Thyroid gland (tissue), 4 donors: ENCODE measurements around the gene ATXN7L3. TPM values are rescaled to one million over a fixed set of nuclear protein-coding genes. Genes with fewer than 3 reads are reported as not detected.

Experiments
- DNase-seq, 2 donors: peaks; one replicate each; pipeline ENCODE4 v3.0.0-alpha.2; 2019
- H3K27ac ChIP-seq, 3 donors: fragments of 200-600 bp; sonication (generic); 1 replicate in 2 of 3; 2 replicates in 1 of 3; pipeline ENCODE4 v1.5.1; 2016 to 2019; ENCODE audit warnings: mild to moderate bottlenecking in 1 of 3, moderate library complexity in 1 of 3
- H3K27me3 ChIP-seq: fragments of 200-600 bp; sonication (generic); one replicate; pipeline ENCODE4 v1.5.1; 2019
- H3K36me3 ChIP-seq, 2 donors: fragments of 200-600 bp; sonication (generic); one replicate each; pipeline ENCODE4 v1.5.1; 2016 to 2019
- H3K4me1 ChIP-seq, 2 donors: fragments of 200-600 bp; sonication (generic); one replicate each; pipeline ENCODE4 v1.5.1; 2017 to 2019
- H3K4me3 ChIP-seq, 3 donors: fragments of 200-600 bp; sonication (generic); replicated peaks in 1 of 3; 1 replicate in 2 of 3; 2 replicates in 1 of 3; pipeline ENCODE4 v1.5.1; 2016; ENCODE audit warnings: mild to moderate bottlenecking in 1 of 3
- H3K9me3 ChIP-seq: fragments of 200-600 bp; sonication (generic); one replicate; pipeline ENCODE4 v1.5.1; 2017
- CTCF ChIP-seq, 6 experiments: fragments of 200-600 bp in 3 of 6; fragments of 450-650 bp in 3 of 6; sonication (generic) in 3 of 6; IDR thresholded peaks; one replicate each; pipeline ENCODE4 v1.5.1; 2016 to 2019; ENCODE audit warnings: antibody characterized with exemption in 6 of 6, mild to moderate bottlenecking in 2 of 6, inconsistent platforms in 1 of 6, moderate library complexity in 1 of 6
- POLR2A ChIP-seq, 2 donors: fragments of 450-650 bp; IDR thresholded peaks; one replicate each; pipeline ENCODE4 v1.6.1; 2017; ENCODE audit warnings: antibody characterized with exemption in 2 of 2, mild to moderate bottlenecking in 2 of 2, moderate library complexity in 1 of 2
- WGBS, 2 donors: methylation state at CpG; one replicate each; pipeline ENCODE4 v1.1.5; 2017; 5-methylcytosine and 5-hydroxymethylcytosine counted together
- intact Hi-C: fragments of 100-400 bp; cut with DNase I; formaldehyde crosslinking; loops from one replicate; pipeline ENCODE4 v1.15.1; 2023
- total RNA-seq, 4 donors: library from RNA; depleted of rRNA; stranded (reverse); fragments of >200 nt; gene quantifications; one replicate each; pipeline ENCODE4 v1.2.3, GENCODE V29; 2016

Gene ATXN7L3
- total RNA-seq, 4 donors from 2014 or later, result 52.4 to 64.5 (median 58.0) TPM

DNA sequence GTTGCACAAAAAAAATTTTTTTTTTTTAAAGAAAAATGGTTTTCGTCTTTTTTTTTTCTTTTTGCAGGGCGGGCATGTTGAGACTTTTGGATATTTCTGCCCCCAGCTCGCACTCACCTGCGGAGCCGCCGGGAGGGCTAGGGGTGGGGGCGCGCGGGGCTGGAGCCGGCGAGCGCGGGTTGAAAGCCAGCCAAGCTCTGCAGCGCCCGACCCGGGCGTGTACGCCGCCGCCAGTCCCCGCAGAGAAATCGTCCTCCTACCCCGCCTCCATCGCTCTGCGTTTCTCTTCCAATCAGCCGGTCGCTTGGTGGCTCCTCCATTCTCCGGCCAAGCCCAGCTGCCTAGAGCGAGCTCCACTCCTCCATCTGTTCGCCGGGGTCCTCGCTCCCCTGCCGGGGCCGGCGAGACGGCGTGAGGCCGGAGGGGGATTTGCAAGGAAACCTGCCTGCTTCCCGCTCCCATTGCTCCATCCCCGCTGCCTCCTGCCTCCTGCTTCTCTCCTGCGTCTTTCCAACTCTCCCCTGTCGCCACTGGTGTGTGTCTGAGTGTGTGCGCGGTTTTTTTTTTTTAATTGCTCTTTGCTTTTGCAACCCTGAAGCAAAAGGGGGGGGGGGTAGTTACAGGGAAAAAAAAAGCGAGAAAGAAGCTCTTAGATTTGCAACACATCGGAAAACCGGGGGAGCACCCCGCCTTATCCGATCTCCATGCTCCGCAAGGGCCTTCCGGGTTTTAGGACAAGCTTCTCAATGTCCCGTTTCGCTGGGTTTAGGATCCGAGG lies 21.6 kb upstream of the ATXN7L3 start:
- WGBS, 2 donors, result 0% methylated on average over 44 to 54 of the region's 54 CpGs
- intact Hi-C loops, result no loop called here

DNA sequence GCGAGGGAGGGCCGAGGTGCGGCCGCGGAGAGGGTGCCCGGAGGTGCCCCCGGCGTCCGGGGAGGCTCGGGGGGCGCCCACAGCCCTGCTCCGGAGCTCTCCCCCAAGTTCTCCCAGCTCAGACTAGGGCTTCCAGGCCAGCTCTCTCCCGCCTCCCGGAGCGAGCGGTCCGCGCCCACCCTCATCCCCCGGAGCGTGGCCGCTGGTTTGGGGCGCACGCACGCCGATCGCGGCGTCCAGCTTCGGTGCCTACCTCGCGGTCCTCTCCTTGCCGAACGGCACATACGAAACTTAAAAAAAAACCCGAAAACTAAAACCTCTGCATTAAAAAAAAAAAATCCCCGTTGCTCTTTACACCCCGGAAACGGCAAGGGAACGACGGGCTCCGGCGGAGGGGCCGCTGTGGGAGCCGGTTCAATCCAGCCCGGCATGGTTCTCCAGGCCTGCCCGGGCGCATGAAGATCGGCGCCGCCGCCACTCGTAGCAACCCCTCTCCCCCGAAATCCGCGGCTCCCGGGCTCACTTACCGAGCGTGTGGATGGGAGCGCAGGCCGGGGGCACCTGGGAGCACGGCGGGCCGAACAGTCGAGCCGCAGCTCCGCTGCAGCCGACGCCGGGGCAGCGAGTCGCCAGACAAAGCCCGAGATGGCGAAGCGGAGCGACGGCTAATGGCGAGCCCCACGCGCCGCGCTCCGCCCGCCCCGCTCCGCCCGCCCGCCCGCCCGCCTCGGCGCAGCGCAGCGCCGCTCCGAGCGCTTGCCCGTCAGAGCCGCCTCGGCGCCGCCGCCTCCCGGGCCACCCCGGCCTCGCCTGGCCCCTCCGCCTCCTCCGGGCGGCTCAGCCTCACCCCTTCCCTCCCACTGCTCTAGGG lies 20.8 kb upstream of the ATXN7L3 start:
- TF ChIP-seq POLR2A (IDR thresholded peaks at IDR 0.05), result peak in 1 of 2 donors; percentile 7
- peak in 1 of 6 experiments; percentile 14 for TF ChIP-seq CTCF (IDR thresholded peaks at IDR 0.05)
- no peaks in the 10 kb centered on the region for H3K27me3 ChIP-seq
- peak; percentile 65 for DNase-seq
- H3K27ac ChIP-seq, result peak overlapping the region; percentile 97 to 99 (median 98)
- H3K36me3 ChIP-seq, result peaks cover 11 to 15% of the 10 kb centered on the region in 2 donors
- H3K4me3 ChIP-seq, result peak overlapping the region; percentile 71 to 96 (median 88)
- 0% methylated on average over 51 to 77 of the region's 108 CpGs for WGBS, 2 donors
- no peaks in the 10 kb centered on the region for H3K9me3 ChIP-seq
- intact Hi-C loops, result no loop called here
- peaks cover 26 to 36% of the 10 kb centered on the region in 2 donors for H3K4me1 ChIP-seq

More for the DNA sequence above, 21.6 kb upstream of the ATXN7L3 start:
- Histone ChIP-seq H3K36me3 (peaks cover 3 to 6% of the 10 kb centered on the region in 2 donors), H3K27ac (peak overlapping the region; percentile 97 to 99 (median 98)), H3K4me3 (peak overlapping the region; percentile 70 to 88 (median 71)), H3K4me1 (peaks cover 26 to 36% of the 10 kb centered on the region in 2 donors), H3K9me3 (no peaks in the 10 kb centered on the region), H3K27me3 (no peaks in the 10 kb centered on the region)
- peak in 1 of 2 donors; percentile 65 for TF ChIP-seq POLR2A (IDR thresholded peaks at IDR 0.05)
- no peak for TF ChIP-seq CTCF (IDR thresholded peaks at IDR 0.05)
- DNase-seq, result peak; percentile 75 to 78

GRCh38 chr17:44219616-44220212 lies 20.0 kb upstream of the ATXN7L3 start, which contains the start of gene UBTF:
UBTF (minus strand) TSS chr17:44219675; CDS start chr17:44218229, 1,446 bp downstream.
- H3K36me3 ChIP-seq, result peaks cover 18 to 22% of the 10 kb centered on the region in 2 donors
- H3K27ac ChIP-seq, result peak within 1 kb of the TSS; percentile 97 to 99 (median 98)
- peak; percentile 73 to 80 for DNase-seq
- 2% methylated on average over 9 of the region's 76 CpGs; no CpG with 5 or more reads in 1 of the 2 donors for WGBS, 2 donors
- no peaks in the 10 kb centered on the region for H3K9me3 ChIP-seq
- TF ChIP-seq CTCF (IDR thresholded peaks at IDR 0.05) (no peak), POLR2A (IDR thresholded peaks at IDR 0.05) (no peak)
- peak within 1 kb of the TSS; percentile 75 to 96 (median 88) for H3K4me3 ChIP-seq
- intact Hi-C loops, result loop anchor here (2.0 kb wide), 1 partner anchor 103 kb away; no protein-coding TSS in a partner anchor
- no peaks in the 10 kb centered on the region for H3K27me3 ChIP-seq
- peaks cover 26 to 36% of the 10 kb centered on the region in 2 donors for H3K4me1 ChIP-seq

- H3K27me3 ChIP-seq, result no peaks in the 10 kb centered on the region
- TF ChIP-seq POLR2A (IDR thresholded peaks at IDR 0.05), result peak; percentile 5 to 69
- TF ChIP-seq CTCF (IDR thresholded peaks at IDR 0.05), result peak in 3 of 6 experiments; percentile 53 to 70 (median 60)
- H3K4me3 ChIP-seq, result peak overlapping the region; percentile 48 to 88 (median 75)
- H3K4me1 ChIP-seq, result peaks cover 26 to 35% of the 10 kb centered on the region in 2 donors
- peak overlapping the region; percentile 97 to 99 (median 98) for H3K27ac ChIP-seq
- no peaks in the 10 kb centered on the region for H3K9me3 ChIP-seq
- WGBS, 2 donors, result no CpG with 5 or more reads among the region's 73 CpGs
- intact Hi-C loops, result loop anchor here (2.0 kb wide), 1 partner anchor 104 kb away; no protein-coding TSS in a partner anchor
- peaks cover 24 to 28% of the 10 kb centered on the region in 2 donors for H3K36me3 ChIP-seq
- DNase-seq, result peak; percentile 72 to 74
Observed at GRCh38 chr17:44219108-44219615, 19.5 kb upstream of the ATXN7L3 start.
